Smooth muscle cell (in vitro differentiated cells): ENCODE results near the gene ZNF580. TPM values are rescaled to one million over a fixed set of nuclear protein-coding genes. Genes with fewer than 3 reads are reported as not detected.

Source experiments
- DNase-seq: peaks from one replicate; lab custom pipeline; 2025; ENCODE audit not compliant: unreplicated experiment; lab: John Stamatoyannopoulos, UW
- H2AFZ ChIP-seq: fragments of 200-600 bp; sonication (generic); 2 replicates; pipeline ENCODE4 v1.6.0; 2016; ENCODE audit warnings: antibody characterized with exemption, low read depth, mild to moderate bottlenecking
- H3F3A ChIP-seq: fragments of 200-600 bp; sonication (generic); 2 replicates; pipeline ENCODE4 v1.6.0; 2017; ENCODE audit warnings: antibody characterized with exemption, low read depth
- H3K27ac ChIP-seq: fragments of 200-600 bp; sonication (generic); 2 replicates; pipeline ENCODE4 v1.5.1; 2016; ENCODE audit warnings: low read depth, mild to moderate bottlenecking
- H3K27me3 ChIP-seq: fragments of 200-600 bp; sonication (generic); 2 replicates; pipeline ENCODE4 v1.6.1; 2016; ENCODE audit warnings: low read depth, mild to moderate bottlenecking
- H3K36me3 ChIP-seq: fragments of 200-600 bp; sonication (generic); 2 replicates; pipeline ENCODE4 v1.5.1; 2016; ENCODE audit warnings: low read depth
- H3K4me1 ChIP-seq: fragments of 200-600 bp; sonication (generic); 2 replicates; pipeline ENCODE4 v1.5.1; 2016; ENCODE audit warnings: low read depth
- H3K4me2 ChIP-seq: fragments of 200-600 bp; sonication (generic); 2 replicates; pipeline ENCODE4 v1.6.0; 2016; ENCODE audit warnings: mild to moderate bottlenecking
- H3K4me3 ChIP-seq: fragments of 200-600 bp; sonication (generic); 2 replicates; pipeline ENCODE4 v1.5.1; 2016; ENCODE audit warnings: mild to moderate bottlenecking
- H3K79me2 ChIP-seq: fragments of 200-600 bp; sonication (generic); 2 replicates; pipeline ENCODE4 v1.6.0; 2016; ENCODE audit warnings: low read depth, mild to moderate bottlenecking
- H3K9ac ChIP-seq: fragments of 200-600 bp; sonication (generic); 2 replicates; pipeline ENCODE4 v1.6.0; 2016; ENCODE audit warnings: low read depth
- H3K9me3 ChIP-seq: fragments of 200-600 bp; sonication (generic); replicated peaks from 2 replicates; pipeline ENCODE4 v1.5.1; 2016; ENCODE audit warnings: low read depth
- H4K20me1 ChIP-seq: fragments of 200-600 bp; sonication (generic); 2 replicates; pipeline ENCODE4 v1.6.0; 2016; ENCODE audit warnings: low read depth
- WGBS: methylation state at CpG from one replicate; pipeline ENCODE4 v1.1.7; 2016; ENCODE audit warnings: low lambda C conversion rate; 5-methylcytosine and 5-hydroxymethylcytosine counted together
- polyA plus RNA-seq: library from polyadenylated mRNA; unstranded; fragments of >200 nt; fragmentation: Nextera tagmentation; extraction: Ambion mirVana; gene quantifications from 2 replicates; pipeline ENCODE4 v1.2.1, GENCODE V29; 2016
- total RNA-seq: library from RNA; depleted of rRNA; stranded (reverse); fragments of >200 nt; gene quantifications from 2 replicates; pipeline ENCODE4 v1.2.3, GENCODE V29; 2014
- TF ChIP-seq, protein P1 (sequence below): fragments of 200-600 bp; sonication (generic); IDR thresholded peaks from 2 replicates; pipeline ENCODE4 v1.5.1; 2017; ENCODE audit warnings: borderline replicate concordance, mild to moderate bottlenecking, antibody characterized with exemption; ENCODE audit not compliant: insufficient read depth, poor library complexity, severe bottlenecking

The ZNF580 gene
- total and polyA plus RNA-seq, 2 experiments from 2014 or later: 11.9 to 76.8 TPM

DNA sequence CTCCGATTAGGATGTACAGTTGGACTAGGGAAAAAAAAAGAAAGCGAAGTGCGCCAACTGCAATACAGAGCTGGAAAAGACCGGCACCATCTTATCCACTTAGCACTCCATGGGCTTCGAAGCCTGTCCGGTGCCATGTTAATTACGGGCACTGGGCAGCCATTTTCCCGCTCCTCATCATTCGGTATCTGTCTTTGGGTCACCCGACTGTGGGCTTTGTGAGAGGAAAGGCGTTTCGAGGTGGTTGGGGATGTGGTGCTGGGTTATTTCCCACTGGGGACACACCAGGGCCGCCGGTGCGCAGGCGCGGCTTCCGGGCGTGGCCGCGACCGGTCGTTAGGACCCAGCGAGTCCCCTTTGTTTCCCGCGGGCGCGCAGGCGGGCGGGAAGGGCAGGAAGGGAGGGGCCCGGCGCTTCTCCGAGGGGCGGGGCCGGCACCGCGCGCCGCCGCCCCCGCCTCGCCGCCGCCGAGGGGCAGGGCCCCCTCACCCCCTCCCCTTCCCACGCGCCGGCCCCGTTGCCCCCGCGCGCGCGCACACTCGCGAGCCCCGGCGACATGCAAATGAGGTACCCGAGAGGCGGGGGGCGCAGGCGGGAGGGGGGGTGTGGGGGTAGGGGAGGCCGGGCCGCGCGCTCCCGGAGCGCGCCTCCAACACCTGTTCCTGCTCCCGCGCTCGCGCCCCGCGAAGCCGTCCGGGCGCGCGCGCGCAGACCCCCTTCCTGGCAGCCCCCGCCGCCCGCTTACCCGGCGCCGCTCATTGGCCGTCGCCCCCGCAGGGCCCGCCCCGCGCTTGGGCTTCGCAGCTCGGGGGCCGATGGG lies 40.8 kb upstream of the ZNF580 start, which contains the start of gene ZNF524:
Gene ZNF524 (plus strand): TSS at position 447 of the 820 bp plus-strand sequence. CDS start 1,825 bp downstream, outside the sequence.
- peak within 1 kb of the TSS; percentile 96 for H3K27ac ChIP-seq
- H3K9ac ChIP-seq: peak within 1 kb of the TSS; percentile 96
- H3K27me3 ChIP-seq: no peaks in the 10 kb centered on the region
- H3K36me3 ChIP-seq: no peaks in the 10 kb centered on the region
- under 1% methylated on average over 29 of the region's 97 CpGs for WGBS
- H3K9me3 ChIP-seq: no peaks in the 10 kb centered on the region
- peak within 1 kb of the TSS; percentile 67 for H2AFZ ChIP-seq
- no peaks in the 10 kb centered on the region for H3K79me2 ChIP-seq
- H4K20me1 ChIP-seq: no peaks in the 10 kb centered on the region
- peak; percentile 92 for DNase-seq
- peaks cover 16% of the 10 kb centered on the region for H3F3A ChIP-seq
- peaks cover 8% of the 10 kb centered on the region for H3K4me1 ChIP-seq
- peak within 1 kb of the TSS; percentile 78 for H3K4me2 ChIP-seq
- peak within 1 kb of the TSS; percentile 94 for H3K4me3 ChIP-seq
- TF ChIP-seq, protein P1, sequence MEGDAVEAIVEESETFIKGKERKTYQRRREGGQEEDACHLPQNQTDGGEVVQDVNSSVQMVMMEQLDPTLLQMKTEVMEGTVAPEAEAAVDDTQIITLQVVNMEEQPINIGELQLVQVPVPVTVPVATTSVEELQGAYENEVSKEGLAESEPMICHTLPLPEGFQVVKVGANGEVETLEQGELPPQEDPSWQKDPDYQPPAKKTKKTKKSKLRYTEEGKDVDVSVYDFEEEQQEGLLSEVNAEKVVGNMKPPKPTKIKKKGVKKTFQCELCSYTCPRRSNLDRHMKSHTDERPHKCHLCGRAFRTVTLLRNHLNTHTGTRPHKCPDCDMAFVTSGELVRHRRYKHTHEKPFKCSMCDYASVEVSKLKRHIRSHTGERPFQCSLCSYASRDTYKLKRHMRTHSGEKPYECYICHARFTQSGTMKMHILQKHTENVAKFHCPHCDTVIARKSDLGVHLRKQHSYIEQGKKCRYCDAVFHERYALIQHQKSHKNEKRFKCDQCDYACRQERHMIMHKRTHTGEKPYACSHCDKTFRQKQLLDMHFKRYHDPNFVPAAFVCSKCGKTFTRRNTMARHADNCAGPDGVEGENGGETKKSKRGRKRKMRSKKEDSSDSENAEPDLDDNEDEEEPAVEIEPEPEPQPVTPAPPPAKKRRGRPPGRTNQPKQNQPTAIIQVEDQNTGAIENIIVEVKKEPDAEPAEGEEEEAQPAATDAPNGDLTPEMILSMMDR: no peak

GRCh38 chr19:55600662-55601028 lies 40.2 kb upstream of the ZNF580 start:
- Histone ChIP-seq H3K36me3 (no peaks in the 10 kb centered on the region), H3K9me3 (no peaks in the 10 kb centered on the region), H3K4me2 (peak overlapping the region; percentile 78), H4K20me1 (no peaks in the 10 kb centered on the region), H3K27me3 (no peaks in the 10 kb centered on the region), H3K4me3 (peak overlapping the region; percentile 94), H3F3A (peaks cover 16% of the 10 kb centered on the region), H3K27ac (peak overlapping the region; percentile 96), H3K4me1 (peaks cover 8% of the 10 kb centered on the region), H2AFZ (no peak overlapping the region), H3K79me2 (no peaks in the 10 kb centered on the region), H3K9ac (peak overlapping the region; percentile 96)
- WGBS: 28% methylated on average over 7 of the region's 15 CpGs
- TF ChIP-seq, protein P1: no peak
- DNase-seq: no peak

DNA sequence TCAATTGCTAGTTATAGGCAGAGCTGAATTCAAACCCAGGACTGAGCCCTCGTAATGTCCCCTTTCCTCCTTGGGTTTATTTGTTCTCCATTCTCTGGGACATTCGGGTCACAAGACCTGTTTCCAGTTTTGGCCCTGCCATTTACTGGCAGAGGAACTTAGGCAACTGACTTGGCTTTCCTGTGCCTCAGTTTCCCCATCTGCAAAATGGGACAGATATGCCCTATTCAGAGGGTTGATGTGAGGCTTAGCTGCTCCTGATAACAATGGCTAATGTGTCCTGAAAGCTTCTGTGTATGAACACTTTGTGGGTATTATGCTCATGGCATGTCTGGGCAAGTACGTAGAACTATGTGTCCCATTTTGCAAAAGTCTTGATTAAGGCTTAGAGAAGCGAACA lies 39.7 kb upstream of the ZNF580 start:
- H2AFZ ChIP-seq: no peak overlapping the region
- H3K27me3 ChIP-seq: no peaks in the 10 kb centered on the region
- peak overlapping the region; percentile 96 for H3K27ac ChIP-seq
- peak overlapping the region; percentile 94 for H3K4me3 ChIP-seq
- no peaks in the 10 kb centered on the region for H3K36me3 ChIP-seq
- peak overlapping the region; percentile 78 for H3K4me2 ChIP-seq
- H3K9ac ChIP-seq: no peak overlapping the region
- no peaks in the 10 kb centered on the region for H3K9me3 ChIP-seq
- 82% methylated on average over 4 of the region's 4 CpGs for WGBS
- H3F3A ChIP-seq: peaks cover 16% of the 10 kb centered on the region
- no peaks in the 10 kb centered on the region for H3K79me2 ChIP-seq
- DNase-seq: no peak
- TF ChIP-seq, protein P1: no peak
- H4K20me1 ChIP-seq: no peaks in the 10 kb centered on the region
- H3K4me1 ChIP-seq: peaks cover 8% of the 10 kb centered on the region
